GM23248 (cell line): ENCODE measurements around the gene RAE1.

ENCODE experiments used
- EZH2 ChIP-seq: fragments of 200-600 bp; sonication (generic); IDR thresholded peaks from 2 replicates; pipeline ENCODE4 v1.6.1; 2018; ENCODE audit warnings: antibody characterized with exemption, mild to moderate bottlenecking; ENCODE audit not compliant: insufficient read depth, poor library complexity, severe bottlenecking
- EZH2phosphoT487 ChIP-seq: fragments of 200-600 bp; sonication (generic); IDR thresholded peaks from 2 replicates; pipeline ENCODE4 v1.6.1; 2018; ENCODE audit warnings: antibody characterized with exemption, moderate library complexity, mild to moderate bottlenecking, low read depth; ENCODE audit not compliant: insufficient read depth

- TF ChIP-seq EZH2phosphoT487 (no peak), EZH2 (no peak)
These were observed 58.8 kb downstream of the RAE1 start for GRCh38 chr20:57409672-57410397.
